Ovary (tissue), 9 donors: ENCODE results near the gene WNT7B. TPM values are rescaled to one million over a fixed set of nuclear protein-coding genes. Genes with fewer than 3 reads are reported as not detected.

Experiments used
- DNase-seq, 5 donors: peaks; one replicate each; pipeline ENCODE4 v3.0.0-alpha.2; 2019 to 2020
- H3K27ac ChIP-seq, 2 donors: fragments of 200-600 bp; one replicate each; pipeline versions ENCODE4 v1.5.1 to v1.8.0; 2019 to 2022
- H3K27me3 ChIP-seq: fragments of 200-600 bp; one replicate; pipeline ENCODE4 v1.8.0; 2022
- H3K36me3 ChIP-seq: fragments of 200-600 bp; sonication (generic); one replicate; pipeline ENCODE4 v1.5.1; 2019
- H3K4me1 ChIP-seq: one replicate; pipeline ENCODE4 v1.8.1; 2013; ENCODE audit warnings: mild to moderate bottlenecking, moderate library complexity; ENCODE audit not compliant: insufficient read depth
- H3K4me3 ChIP-seq: fragments of 200-600 bp; sonication (generic); one replicate; pipeline ENCODE4 v1.5.1; 2017
- H3K9me3 ChIP-seq, 2 donors: fragments of 200-600 bp in 1 of 2; sonication (generic) in 1 of 2; one replicate each; pipeline versions ENCODE4 v1.5.1 to v1.8.1; 2013 to 2019; ENCODE audit warnings: mild to moderate bottlenecking in 1 of 2, moderate library complexity in 1 of 2
- CTCF ChIP-seq, 3 donors: fragments of 450-650 bp in 2 of 3; fragments of 200-600 bp in 1 of 3; IDR thresholded peaks; one replicate each; pipeline versions ENCODE4 v1.5.1 to v1.8.0; 2016 to 2022; ENCODE audit warnings: antibody characterized with exemption in 3 of 3, mild to moderate bottlenecking in 1 of 3
- EP300 ChIP-seq: sonication (generic); formaldehyde crosslinking; IDR thresholded peaks from one replicate; pipeline ENCODE4 v1.6.1; 2017; ENCODE audit warnings: antibody characterized with exemption
- POLR2A ChIP-seq: fragments of 450-650 bp; IDR thresholded peaks from one replicate; pipeline ENCODE4 v1.6.1; 2017; ENCODE audit warnings: antibody characterized with exemption, mild to moderate bottlenecking, moderate library complexity
- WGBS, 3 donors: extraction: QIAGEN DNeasy Blood & Tissue Kit in 1 of 3; methylation state at CpG; one replicate each; pipeline versions ENCODE4 v1.1.5 to v1.1.7; 2013 to 2017; 5-methylcytosine and 5-hydroxymethylcytosine counted together
- intact Hi-C, 4 donors: fragments of 100-400 bp; cut with DNase I; formaldehyde crosslinking; loops; one replicate each; pipeline versions ENCODE4 v1.11.0 to v1.15.1; 2022 to 2023
- polyA plus RNA-seq, 2 donors: library from polyadenylated mRNA; stranded (reverse); fragments of 200-250 nt in 1 of 2; fragments of 350-450 nt in 1 of 2; fragmentation: Illumina TruSeq in 1 of 2; extraction: RNeasy Lipid Tissue Mini Kit (QIAGEN cat#74804) in 1 of 2; gene quantifications; one replicate each; pipeline ENCODE4 v1.2.3, GENCODE V29; 2013 to 2014
- total RNA-seq, 7 donors: library from RNA; depleted of rRNA in 2 of 7; stranded (reverse); fragments of >200 nt in 2 of 7; fragmentation: NEBNext Ultra II Directional in 3 of 7; extraction: Animal tissue kit (Norgen Biotek cat#: 25700) in 3 of 7; gene quantifications; one replicate each; pipeline versions ENCODE4 v1.1.0 to v1.2.4, GENCODE V29; 2016 to 2023
- donor health status: DM: no; HTN: no; CAD: no; lungs with moderate emphysema.
- donor health status: DM: no; HTN: no; CAD: no.
- donor health status: Bipolar disorder and iron deficiency.
- donor health status: DM: yes; HTN: yes; CAD: no.
- donor health status: DM: no; HTN: no; CAD: no.
- donor health status: DM: yes; HTN: yes; CAD: no.

WNT7B gene
- total and polyA plus RNA-seq, 9 donors = 0.22 to 2.5 (median 0.59) TPM; not detected in 5

- 90 to 94% (median 90%) methylated on average over 25 to 26 of the region's 26 CpGs for WGBS, 3 donors
- no peaks in the 10 kb centered on the region for H3K4me1 ChIP-seq
- H3K9me3 ChIP-seq = no peaks in the 10 kb centered on the region
- intact Hi-C loops = no loop called here
- no peak overlapping the region for H3K27ac ChIP-seq
- no peak for TF ChIP-seq EP300
- no peaks in the 10 kb centered on the region for H3K36me3 ChIP-seq
- no peaks in the 10 kb centered on the region for H3K27me3 ChIP-seq
- H3K4me3 ChIP-seq = no peak overlapping the region
- peak in 3 of 5 donors; percentile 7 to 31 (median 13) for DNase-seq
These were observed 100.6 kb downstream of the WNT7B start for GRCh38 chr22:45876136-45877035.

- intact Hi-C loops = no loop called here
- H3K36me3 ChIP-seq = no peaks in the 10 kb centered on the region
- no peaks in the 10 kb centered on the region for H3K4me1 ChIP-seq
- no peaks in the 10 kb centered on the region for H3K27me3 ChIP-seq
- TF ChIP-seq POLR2A = no peak
- no peak for TF ChIP-seq EP300
- TF ChIP-seq CTCF (IDR thresholded peaks at IDR 0.05) = no peak
- H3K9me3 ChIP-seq = no peaks in the 10 kb centered on the region
- no peak overlapping the region for H3K27ac ChIP-seq
- 94 to 99% (median 98%) methylated on average over 3 of the region's 3 CpGs for WGBS, 3 donors
- no peak for DNase-seq
- H3K4me3 ChIP-seq = no peak overlapping the region
These were observed 104.2 kb downstream of the WNT7B start for GRCh38 chr22:45872659-45873263.

- Histone ChIP-seq H3K4me3 (no peak overlapping the region), H3K27me3 (no peaks in the 10 kb centered on the region), H3K36me3 (no peaks in the 10 kb centered on the region), H3K9me3 (no peaks in the 10 kb centered on the region), H3K27ac (no peak overlapping the region), H3K4me1 (peaks cover 5% of the 10 kb centered on the region)
- DNase-seq = no peak
- intact Hi-C loops = no loop called here
- TF ChIP-seq POLR2A (no peak), CTCF (IDR thresholded peaks at IDR 0.05) (no peak), EP300 (no peak)
- 96 to 98% (median 97%) methylated on average over 6 of the region's 6 CpGs for WGBS, 3 donors
These were observed 105.2 kb downstream of the WNT7B start for GRCh38 chr22:45871721-45872120.

Other genes with a start within 250 kb of the WNT7B start
- gene PPARA, start 173.4 kb upstream of the WNT7B start, total RNA-seq = 10 to 100 TPM in 6 of 7 donors, 1 to 10 TPM in 1; 9.7 to 41.0 (median 34.0) TPM
- gene PPARA, start 173.4 kb upstream of the WNT7B start, polyA plus RNA-seq = 10 to 100 TPM; 12.8 to 16.0 TPM